MV-4-11 (cell line): ENCODE measurements around the gene KCNK2.
A peak's percentile ranks its signal among the peaks of the same experiment; 100 is the strongest.

Experiments used
- DNase-seq: peaks from one replicate; lab custom pipeline; 2025; lab: John Stamatoyannopoulos, UW

The KCNK2 gene, protein sequence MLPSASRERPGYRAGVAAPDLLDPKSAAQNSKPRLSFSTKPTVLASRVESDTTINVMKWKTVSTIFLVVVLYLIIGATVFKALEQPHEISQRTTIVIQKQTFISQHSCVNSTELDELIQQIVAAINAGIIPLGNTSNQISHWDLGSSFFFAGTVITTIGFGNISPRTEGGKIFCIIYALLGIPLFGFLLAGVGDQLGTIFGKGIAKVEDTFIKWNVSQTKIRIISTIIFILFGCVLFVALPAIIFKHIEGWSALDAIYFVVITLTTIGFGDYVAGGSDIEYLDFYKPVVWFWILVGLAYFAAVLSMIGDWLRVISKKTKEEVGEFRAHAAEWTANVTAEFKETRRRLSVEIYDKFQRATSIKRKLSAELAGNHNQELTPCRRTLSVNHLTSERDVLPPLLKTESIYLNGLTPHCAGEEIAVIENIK

DNA sequence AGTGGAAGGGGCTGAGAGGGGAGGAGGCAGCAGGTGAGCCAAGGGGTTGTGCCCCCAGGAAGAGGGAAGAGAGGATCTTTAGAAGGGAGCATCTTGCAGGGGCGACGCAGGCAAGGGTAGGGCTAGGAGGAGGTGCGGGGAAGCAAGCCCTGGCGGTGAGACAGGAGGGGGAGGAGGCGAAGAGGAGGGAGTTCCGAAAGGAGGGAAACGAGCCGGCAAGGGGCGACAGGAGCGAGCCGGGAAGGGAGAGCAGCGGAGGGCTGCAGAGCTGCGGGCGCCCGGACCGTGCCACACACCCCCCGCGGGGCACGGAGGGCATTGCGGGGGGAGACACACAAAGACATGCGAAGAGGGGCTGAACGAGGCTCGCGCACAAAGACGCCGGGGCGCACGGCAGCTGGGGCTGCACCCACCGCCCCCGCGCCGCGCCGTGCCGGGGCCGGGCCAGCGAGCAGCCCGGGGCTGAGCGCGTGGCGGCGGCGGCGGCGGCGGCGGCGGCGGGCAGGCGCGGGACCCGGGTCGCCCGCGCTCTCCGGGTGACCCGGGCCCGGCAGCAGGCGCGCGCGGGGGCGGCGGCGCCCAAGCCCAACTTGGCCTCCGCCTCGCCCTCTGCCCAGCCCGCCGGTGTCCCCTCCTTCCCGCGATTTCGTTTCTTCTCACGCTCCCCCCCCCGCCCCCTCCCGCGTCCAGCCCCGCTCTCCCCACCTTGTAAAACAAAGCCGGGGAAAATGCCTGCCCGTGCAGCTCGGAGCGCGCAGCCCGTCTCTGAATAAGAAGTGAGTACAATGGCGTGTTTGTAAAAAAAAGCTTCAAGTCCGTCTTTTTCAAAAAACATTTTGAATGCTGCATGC is at the start of gene KCNK2:
TSS of gene KCNK2 (plus strand) at position 206 of the 851 bp plus-strand sequence. CDS start 649 bp downstream, outside the sequence.
- DNase-seq: no peak

DNA sequence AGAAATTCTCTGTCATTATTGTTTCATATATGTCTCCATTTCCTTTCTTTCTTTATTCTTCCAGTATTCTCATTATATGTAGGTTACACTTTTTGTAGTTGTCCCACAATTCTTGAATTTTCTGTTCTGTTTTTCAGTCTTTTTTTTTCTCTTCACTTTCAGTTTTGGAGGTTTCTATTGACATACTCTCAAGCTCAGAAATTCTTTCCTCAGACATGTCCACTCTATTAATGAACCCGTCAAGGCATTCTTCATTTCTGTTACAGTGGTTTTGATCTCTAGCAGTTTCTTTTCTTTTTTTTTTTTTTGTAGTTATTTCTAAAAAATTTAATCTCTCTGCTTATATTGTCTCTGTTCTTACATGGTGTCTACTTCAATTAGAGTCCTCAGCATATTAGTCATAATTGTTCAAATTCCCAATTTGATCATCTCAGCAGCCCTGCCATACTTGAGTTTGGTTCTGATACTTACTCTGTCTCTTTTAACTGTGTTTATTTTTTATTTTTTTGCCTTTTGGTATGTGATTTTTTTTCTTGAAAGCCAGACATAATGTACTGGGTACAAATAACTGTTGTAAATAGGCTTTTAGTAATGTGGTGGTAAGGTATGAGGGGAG is 49.5 kb upstream of the KCNK2 start:
- DNase-seq: no peak

DNA sequence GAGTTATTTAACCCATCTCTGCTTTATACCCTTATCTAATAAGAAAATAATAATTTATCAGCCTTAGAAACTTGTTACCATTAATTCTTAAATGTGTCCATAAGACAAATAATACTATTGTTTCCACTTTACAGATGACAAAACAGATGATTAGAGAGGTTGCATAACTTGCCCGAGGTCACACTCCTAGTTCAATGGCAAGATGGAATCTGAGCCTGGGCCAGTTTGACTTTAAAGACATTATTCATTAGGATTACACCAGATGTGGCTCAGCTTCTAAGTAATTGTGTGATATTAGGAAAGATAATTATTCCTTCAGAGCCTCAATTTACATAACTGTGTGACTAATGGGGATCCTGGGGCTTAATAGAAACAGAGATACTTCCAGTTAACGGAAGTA is 42.3 kb upstream of the KCNK2 start:
- no peak for DNase-seq

GRCh38 chr1:215043401-215043800 is 39.1 kb upstream of the KCNK2 start:
- no peak for DNase-seq

- DNase-seq: no peak
Measured at GRCh38 chr1:215044151-215044550, 38.4 kb upstream of the KCNK2 start.

- no peak for DNase-seq
Measured at GRCh38 chr1:215045698-215046308, 36.7 kb upstream of the KCNK2 start.

- no peak for DNase-seq
Measured at GRCh38 chr1:215052256-215053015, 30.1 kb upstream of the KCNK2 start.

GRCh38 chr1:215054266-215054665 is 28.3 kb upstream of the KCNK2 start:
- no peak for DNase-seq

GRCh38 chr1:215055281-215055935 is 27.1 kb upstream of the KCNK2 start:
- no peak for DNase-seq

DNA sequence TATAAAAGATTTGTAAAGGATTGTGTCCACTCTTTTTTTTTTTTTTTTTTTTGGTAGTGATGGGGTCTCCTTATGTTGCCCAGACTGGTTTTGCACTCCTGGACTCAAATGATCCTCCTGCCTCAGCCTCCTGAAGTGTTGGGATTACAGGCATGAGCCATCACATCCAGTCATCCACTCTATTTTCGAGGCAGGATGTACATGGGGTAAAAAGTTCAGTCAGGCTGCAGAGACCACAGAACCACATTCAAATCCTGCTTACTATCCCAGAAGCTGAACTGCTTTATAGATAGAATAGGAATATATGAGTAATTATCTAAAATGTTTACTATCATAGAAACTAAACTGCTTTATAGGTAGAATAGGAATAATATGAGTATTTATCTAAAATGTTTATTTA is 26.0 kb upstream of the KCNK2 start:
- DNase-seq: no peak

- no peak for DNase-seq
Measured at GRCh38 chr1:215059947-215060346, 22.6 kb upstream of the KCNK2 start.

GRCh38 chr1:215064327-215064726 is 18.2 kb upstream of the KCNK2 start:
- DNase-seq: no peak

DNA sequence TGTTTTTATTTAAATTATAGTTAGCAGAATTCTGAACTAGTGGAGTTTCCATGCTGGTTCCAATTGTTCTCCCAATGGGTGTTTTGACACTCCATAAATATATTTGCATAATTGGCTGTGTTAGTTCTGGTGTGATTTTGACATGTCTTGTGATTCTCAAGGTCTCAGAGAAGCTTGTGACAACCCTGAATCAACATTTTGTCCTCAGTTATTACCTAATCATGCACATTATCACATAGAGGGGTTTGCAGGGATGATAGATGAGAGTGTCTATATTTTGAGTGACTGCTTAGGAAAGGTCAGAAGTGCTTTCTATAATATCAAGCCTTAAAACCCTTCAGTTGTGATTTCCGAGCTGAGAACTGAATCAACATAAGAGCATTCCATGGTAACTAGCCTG is 11.5 kb upstream of the KCNK2 start:
- DNase-seq: no peak

- peak; percentile 10 for DNase-seq
Measured at GRCh38 chr1:215076322-215076721, 6.2 kb upstream of the KCNK2 start.

DNA sequence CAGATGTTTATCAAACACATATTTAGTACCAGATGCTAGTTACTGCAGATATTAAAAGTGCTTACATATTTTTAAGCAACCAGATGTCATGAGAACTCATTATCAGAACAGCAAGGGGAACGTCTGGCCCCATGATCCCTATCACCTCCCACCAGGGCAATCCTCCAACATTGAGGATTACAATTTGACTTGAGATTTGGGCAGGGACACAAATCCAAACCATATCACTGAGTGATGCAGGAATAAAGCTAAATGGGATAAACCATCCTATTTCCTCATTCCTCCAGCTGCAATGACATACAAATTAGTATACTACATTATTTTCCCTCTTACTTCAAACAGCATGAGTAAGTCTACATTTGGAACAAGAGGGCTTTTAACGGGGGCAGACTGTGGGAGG is 3.1 kb upstream of the KCNK2 start:
- no peak for DNase-seq

DNA sequence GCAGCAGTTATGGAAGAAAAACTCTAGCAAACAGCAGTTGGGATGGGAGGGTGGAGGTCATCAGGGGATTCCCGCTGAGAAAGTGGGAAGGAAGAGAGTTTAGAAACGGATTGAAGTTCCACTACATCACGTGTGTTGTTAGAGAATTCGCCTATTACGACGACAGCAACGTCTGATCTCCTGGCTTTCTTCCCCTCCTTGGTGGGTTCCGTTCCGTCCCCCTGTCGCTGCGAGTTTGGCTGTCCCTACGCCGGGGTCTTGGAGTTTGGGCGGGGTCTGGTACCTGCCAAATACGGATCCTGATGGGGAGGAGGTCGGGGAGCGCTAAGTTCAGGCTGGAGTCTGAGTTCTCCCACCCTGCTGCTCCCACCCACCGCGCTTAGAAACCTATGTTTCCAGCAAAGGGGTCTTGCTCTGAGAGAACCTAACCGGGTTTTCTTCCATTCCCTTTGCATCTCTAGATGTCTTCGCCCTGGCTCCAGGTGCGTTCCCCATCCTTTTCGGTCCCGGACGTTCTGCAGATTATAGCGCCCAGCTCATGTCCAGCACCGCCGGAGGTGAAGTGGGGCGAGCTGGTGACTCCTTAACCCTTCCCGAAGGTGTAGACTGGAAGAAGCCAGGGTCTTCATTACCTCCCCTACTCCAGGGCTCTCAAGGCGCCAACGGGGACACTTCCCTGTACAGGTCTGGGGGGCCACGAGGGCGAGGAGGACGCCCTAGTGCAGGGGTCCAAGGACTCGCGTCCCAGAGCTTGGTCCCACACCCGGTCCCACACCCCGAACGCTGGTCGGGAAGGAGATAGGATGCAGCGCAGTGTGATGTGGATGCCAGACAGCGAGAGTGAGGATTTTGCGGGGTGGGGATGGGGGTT is 641 bp upstream of the KCNK2 start:
- DNase-seq: no peak

DNA sequence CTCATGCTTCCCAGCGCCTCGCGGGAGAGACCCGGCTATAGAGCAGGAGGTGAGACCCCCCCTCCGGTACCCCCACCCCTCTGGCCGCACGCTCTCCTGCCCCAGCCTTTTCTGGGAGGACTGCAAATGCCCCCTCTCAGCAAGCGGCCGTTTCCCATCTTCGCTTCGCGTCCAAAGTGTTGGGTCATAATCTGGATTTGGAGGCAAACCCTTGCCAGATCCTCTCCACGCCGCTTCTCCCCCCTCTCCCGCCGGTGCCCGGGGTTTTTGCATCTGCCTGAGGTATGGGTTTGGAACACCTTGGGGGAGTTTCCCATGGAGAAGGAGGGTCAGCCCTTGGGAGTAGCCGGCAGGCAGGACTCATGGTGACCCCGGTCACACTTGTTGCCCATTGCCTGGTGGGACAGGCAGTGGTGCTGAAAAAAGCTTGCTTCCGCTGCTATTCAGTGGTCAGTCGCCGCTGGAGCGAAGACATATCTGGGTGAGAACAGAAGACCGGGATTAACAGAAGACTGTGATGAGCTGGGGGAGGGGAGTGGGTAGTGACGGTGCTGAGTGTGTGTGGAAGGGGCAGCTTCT is 935 bp downstream of the KCNK2 start:
- no peak for DNase-seq

- no peak for DNase-seq
Measured at GRCh38 chr1:215084621-215085020, 2.1 kb downstream of the KCNK2 start.

GRCh38 chr1:215087603-215088002 is 5.1 kb downstream of the KCNK2 start:
- DNase-seq: no peak

GRCh38 chr1:215094381-215094780 is 11.8 kb downstream of the KCNK2 start:
- no peak for DNase-seq
